OCI-LY3 (cell line): ENCODE measurements around the gene STIM2.

Experiments used
- H2AFZ ChIP-seq: fragments of 200-600, 300-600 bp; shearing (Covaris generic); 2 replicates; pipeline ENCODE4 v1.6.0; 2014; ENCODE audit warnings: antibody characterized with exemption, low read depth, low read length
- H3K27ac ChIP-seq: fragments of 200-600, 300-600 bp; sonication (generic); 2 replicates; pipeline ENCODE4 v1.5.1; 2014; ENCODE audit warnings: mild to moderate bottlenecking, low read length, moderate library complexity, mixed read lengths
- H3K27me3 ChIP-seq: fragments of 200-600, 300-600 bp; sonication (generic); 2 replicates; pipeline ENCODE4 v1.6.1; 2014; ENCODE audit warnings: low read depth, low read length, mixed read lengths
- H3K36me3 ChIP-seq: fragments of 200-600, 300-600 bp; sonication (generic); replicated peaks from 2 replicates; pipeline ENCODE3; 2014; ENCODE audit warnings: low read depth, low read length, mixed read lengths
- H3K4me1 ChIP-seq: fragments of 300-600, 200-600 bp; sonication (generic); 2 replicates; pipeline ENCODE4 v1.6.1; 2014; ENCODE audit warnings: low read length, mixed read lengths
- H3K4me2 ChIP-seq: fragments of 200-600, 300-600 bp; sonication (generic); 2 replicates; pipeline ENCODE4 v1.6.1; 2014; ENCODE audit warnings: low read length, mixed read lengths
- H3K4me3 ChIP-seq: fragments of 300-600, 200-600 bp; sonication (generic); 2 replicates; pipeline ENCODE4 v1.5.1; 2014; ENCODE audit warnings: antibody characterized with exemption, mild to moderate bottlenecking, low read length, moderate library complexity
- H3K79me2 ChIP-seq: fragments of 300-600, 200-600 bp; shearing (Covaris generic); 2 replicates; pipeline ENCODE4 v1.6.1; 2014; ENCODE audit warnings: mild to moderate bottlenecking, low read length, mixed read lengths
- H3K9ac ChIP-seq: fragments of 300-600, 200-600 bp; shearing (Covaris generic); 2 replicates; pipeline ENCODE4 v1.6.0; 2014; ENCODE audit warnings: mild to moderate bottlenecking, low read length, moderate library complexity
- H3K9me3 ChIP-seq: fragments of 200-600, 300-600 bp; shearing (Covaris generic); 2 replicates; pipeline ENCODE4 v1.6.1; 2014; ENCODE audit warnings: low read length, mixed read lengths; ENCODE audit not compliant: insufficient read depth
- H4K20me1 ChIP-seq: fragments of 200-600, 300-600 bp; sonication (generic); 2 replicates; pipeline ENCODE4 v1.6.1; 2016; ENCODE audit warnings: low read length, mixed read lengths; ENCODE audit not compliant: insufficient read depth
- EZH2phosphoT487 ChIP-seq: fragments of 200-600 bp; shearing (Covaris generic); IDR thresholded peaks from 2 replicates; pipeline ENCODE4 v1.6.1; 2018; ENCODE audit warnings: antibody characterized with exemption, mixed run types, low read depth
- TF ChIP-seq, protein P1 (sequence below): fragments of 200-600, 300-600 bp; sonication (generic); IDR thresholded peaks from 2 replicates; pipeline ENCODE4 v1.5.1; 2014; ENCODE audit warnings: antibody characterized with exemption, low read length, low read depth

Gene STIM2

DNA sequence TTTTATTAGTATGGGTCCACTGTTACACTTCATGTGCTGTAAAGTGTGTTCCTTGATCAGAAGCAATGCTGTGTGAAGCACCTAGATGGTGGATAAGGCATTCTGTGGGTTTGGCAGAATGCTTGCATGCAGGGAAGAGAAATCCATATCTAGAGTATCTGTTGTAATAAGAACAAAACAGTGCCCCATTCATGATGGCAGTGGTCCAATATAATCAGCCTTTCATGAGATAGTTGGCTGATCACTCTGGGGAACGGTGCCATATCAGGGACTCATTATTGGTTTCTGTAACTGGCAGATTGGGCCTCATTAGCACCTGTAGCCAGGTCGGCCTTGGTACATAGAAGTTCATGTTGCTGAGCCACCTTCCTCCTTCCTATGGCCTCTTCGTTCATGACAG is 28.7 kb downstream of the STIM2 start:
- peaks cover 17% of the 10 kb centered on the region for H3K79me2 ChIP-seq
- H3K27ac ChIP-seq, result no peak overlapping the region

DNA sequence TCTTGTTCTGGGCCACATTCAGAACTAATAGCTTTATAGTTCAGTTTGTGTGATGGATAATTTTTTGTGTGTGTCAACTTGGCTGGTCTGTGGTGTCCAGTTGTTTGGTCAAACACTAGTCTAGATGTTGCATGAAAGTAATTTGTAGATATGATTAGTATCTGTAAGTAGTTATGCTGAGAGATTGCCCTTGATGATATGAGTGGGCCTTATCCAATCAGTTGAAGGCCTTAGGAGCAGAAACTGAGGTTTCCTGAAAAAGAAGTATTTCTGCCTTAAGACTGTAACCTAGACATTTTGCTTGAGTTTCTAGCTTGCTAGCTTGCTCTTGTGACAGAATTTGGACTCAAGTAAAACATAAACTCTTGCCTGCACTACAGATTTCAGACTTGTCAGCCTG is 30.4 kb downstream of the STIM2 start:
- Histone ChIP-seq H3K9ac (no peak overlapping the region), H3K4me1 (peaks cover 17% of the 10 kb centered on the region), H3K27me3 (no peaks in the 10 kb centered on the region), H3K4me2 (no peak overlapping the region), H3K79me2 (peaks cover 16% of the 10 kb centered on the region), H3K4me3 (no peak overlapping the region), H4K20me1 (peaks cover 7% of the 10 kb centered on the region; the same call in 1 of the 2 replicates), H3K36me3 (no peaks in the 10 kb centered on the region), H3K27ac (no peak overlapping the region), H3K9me3 (no peaks in the 10 kb centered on the region), H2AFZ (no peak overlapping the region)
- no peak for TF ChIP-seq EZH2phosphoT487
- TF ChIP-seq, protein P1, sequence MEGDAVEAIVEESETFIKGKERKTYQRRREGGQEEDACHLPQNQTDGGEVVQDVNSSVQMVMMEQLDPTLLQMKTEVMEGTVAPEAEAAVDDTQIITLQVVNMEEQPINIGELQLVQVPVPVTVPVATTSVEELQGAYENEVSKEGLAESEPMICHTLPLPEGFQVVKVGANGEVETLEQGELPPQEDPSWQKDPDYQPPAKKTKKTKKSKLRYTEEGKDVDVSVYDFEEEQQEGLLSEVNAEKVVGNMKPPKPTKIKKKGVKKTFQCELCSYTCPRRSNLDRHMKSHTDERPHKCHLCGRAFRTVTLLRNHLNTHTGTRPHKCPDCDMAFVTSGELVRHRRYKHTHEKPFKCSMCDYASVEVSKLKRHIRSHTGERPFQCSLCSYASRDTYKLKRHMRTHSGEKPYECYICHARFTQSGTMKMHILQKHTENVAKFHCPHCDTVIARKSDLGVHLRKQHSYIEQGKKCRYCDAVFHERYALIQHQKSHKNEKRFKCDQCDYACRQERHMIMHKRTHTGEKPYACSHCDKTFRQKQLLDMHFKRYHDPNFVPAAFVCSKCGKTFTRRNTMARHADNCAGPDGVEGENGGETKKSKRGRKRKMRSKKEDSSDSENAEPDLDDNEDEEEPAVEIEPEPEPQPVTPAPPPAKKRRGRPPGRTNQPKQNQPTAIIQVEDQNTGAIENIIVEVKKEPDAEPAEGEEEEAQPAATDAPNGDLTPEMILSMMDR, result no peak

More for the DNA sequence above, 28.7 kb downstream of the STIM2 start:
- Histone ChIP-seq H3K36me3 (no peaks in the 10 kb centered on the region), H3K9me3 (no peaks in the 10 kb centered on the region), H3K9ac (no peak overlapping the region), H3K4me3 (no peak overlapping the region), H3K4me2 (no peak overlapping the region), H3K4me1 (peaks cover 30% of the 10 kb centered on the region), H4K20me1 (peaks cover 7% of the 10 kb centered on the region; the same call in 1 of the 2 replicates), H2AFZ (no peak overlapping the region), H3K27me3 (no peaks in the 10 kb centered on the region)
- TF ChIP-seq EZH2phosphoT487, result no peak
- TF ChIP-seq, protein P1, result no peak

DNA sequence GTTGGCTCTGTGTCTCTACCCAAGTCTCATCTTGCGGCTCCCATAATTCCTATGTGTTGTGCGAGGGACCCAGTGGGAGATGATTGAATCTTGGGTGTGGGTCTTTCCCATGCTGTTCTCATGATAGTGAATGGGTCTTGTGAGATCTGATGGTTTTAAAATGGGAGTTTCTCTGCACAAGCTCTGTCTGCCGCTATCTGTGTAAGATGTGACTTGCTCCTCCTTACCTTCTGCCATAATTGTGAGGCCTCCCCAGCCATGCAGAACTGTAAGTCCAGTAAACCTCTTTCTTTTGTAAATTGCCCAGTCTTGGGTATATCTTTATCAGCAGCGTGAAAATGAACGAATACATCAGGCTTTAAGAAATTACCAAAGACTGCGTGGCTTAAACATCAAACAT is 31.2 kb downstream of the STIM2 start:
- Histone ChIP-seq H3K36me3 (no peaks in the 10 kb centered on the region), H3K27ac (no peak overlapping the region), H2AFZ (no peak overlapping the region), H3K9ac (no peak overlapping the region), H3K27me3 (no peaks in the 10 kb centered on the region), H3K4me2 (no peak overlapping the region), H3K79me2 (peaks cover 9% of the 10 kb centered on the region; the same call in 1 of the 2 replicates), H3K9me3 (no peaks in the 10 kb centered on the region), H4K20me1 (no peaks in the 10 kb centered on the region; the same call in 1 of the 2 replicates), H3K4me3 (no peak overlapping the region), H3K4me1 (peaks cover 9% of the 10 kb centered on the region)
- no peak for TF ChIP-seq EZH2phosphoT487
- TF ChIP-seq, protein P1, result no peak

DNA sequence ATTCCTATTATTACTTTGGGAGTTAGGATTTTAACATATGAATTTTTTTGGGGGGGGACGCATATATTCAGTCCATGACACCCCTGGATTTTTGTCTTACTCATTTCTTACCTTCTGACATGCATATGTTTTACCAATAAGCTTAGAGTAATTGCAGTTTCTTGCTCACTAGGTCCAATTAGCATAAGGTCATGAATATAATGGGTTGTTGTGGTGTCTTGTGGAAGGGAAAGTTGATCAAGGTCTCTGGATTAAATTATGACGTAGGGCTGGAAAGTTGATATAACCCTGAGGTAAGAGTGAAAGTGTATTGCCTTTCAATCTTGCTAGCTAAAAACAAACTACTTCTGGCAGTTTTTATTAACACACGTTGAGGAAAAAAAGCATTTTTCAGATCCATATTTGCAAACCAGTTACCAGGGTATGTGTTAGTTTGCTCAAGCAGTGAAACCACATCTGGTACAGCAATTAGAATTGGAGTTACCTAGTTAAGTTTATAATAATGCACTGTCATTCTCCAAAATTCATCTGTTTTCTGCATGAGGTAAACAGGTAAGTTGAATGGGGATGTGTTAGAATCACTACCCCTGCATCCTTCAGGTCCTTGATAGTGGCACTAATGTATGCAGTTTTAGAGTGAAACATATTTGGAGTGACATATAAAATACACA is 32.0 kb downstream of the STIM2 start:
- Histone ChIP-seq H3K4me1 (peaks cover 7% of the 10 kb centered on the region), H3K9ac (no peak overlapping the region), H3K36me3 (no peaks in the 10 kb centered on the region), H3K27me3 (no peaks in the 10 kb centered on the region), H4K20me1 (no peaks in the 10 kb centered on the region; the same call in 1 of the 2 replicates), H2AFZ (no peak overlapping the region), H3K9me3 (no peaks in the 10 kb centered on the region), H3K4me2 (no peak overlapping the region; the same call in 1 of the 2 replicates), H3K4me3 (no peak overlapping the region), H3K79me2 (peaks cover 6% of the 10 kb centered on the region; the same call in 1 of the 2 replicates), H3K27ac (no peak overlapping the region)
- TF ChIP-seq EZH2phosphoT487, result no peak
- TF ChIP-seq, protein P1, result no peak
